HCT116 (cell line): ENCODE results near the gene CFAP43. TPM values are rescaled to one million over a fixed set of nuclear protein-coding genes. Genes with fewer than 3 reads are reported as not detected.
A peak's percentile ranks its signal among the peaks of the same experiment; 100 is the strongest.

Source experiments
- ATAC-seq: fragments of 200-7000 bp; cut with Tn5 transposase; 2 replicates; pipeline ENCODE4 v1.9.1; 2020; ENCODE audit warnings: mild to moderate bottlenecking, moderate library complexity
- BruUV-seq: library from RNA; stranded (reverse); fragments of 400-500 nt; replicated peaks from 2 replicates; lab custom pipeline; 2021; lab: Mats Ljungman, UMichigan
- CTCF ChIA-PET: fragments of 300-600 bp; sonication (Branson Sonifier 250); formaldehyde crosslinking; loops from one replicate; lab custom pipeline; 2021; ENCODE audit warnings: antibody characterized with exemption; lab: Charles Lee
- POLR2A ChIA-PET: fragments of 300-600, 350-600 bp; sonication (Branson Sonifier 250); formaldehyde crosslinking; loops from one replicate; lab custom pipeline; 2021; ENCODE audit warnings: antibody characterized with exemption; lab: Charles Lee
- RAD21 ChIA-PET, 2 experiments: fragments of 300-600 bp; sonication (Branson Sonifier 250); formaldehyde crosslinking; loops; one replicate each; lab custom pipeline; 2023; ENCODE audit warnings: low total read pairs in 2 of 2; ENCODE audit not compliant: uncharacterized antibody in 2 of 2, unreplicated experiment in 2 of 2, low non-redundant PET in 1 of 2; lab: Charles Lee
- DNase-seq: peaks from one replicate; pipeline ENCODE4 v3.0.0-alpha.2; 2010; ENCODE audit warnings: low read depth, low spot score
- H2AFZ ChIP-seq: fragments of 200-600 bp; shearing (Covaris generic), sonication (generic); 2 replicates; pipeline ENCODE4 v1.6.1; 2017; ENCODE audit warnings: low read depth, mixed run types, mixed read lengths, antibody characterized with exemption, low read length; ENCODE audit not compliant: poor library complexity, severe bottlenecking
- H3K27ac ChIP-seq: 2 replicates; pipeline ENCODE4 v1.5.1; 2012; ENCODE audit warnings: low read depth, low read length
- H3K27me3 ChIP-seq: fragments of 200-600 bp; sonication (generic); 2 replicates; pipeline ENCODE4 v1.6.1; 2016; ENCODE audit warnings: mixed run types, low read length, mixed read lengths; ENCODE audit not compliant: insufficient read depth
- H3K36me3 ChIP-seq, 2 experiments: fragments of 200-500 bp in 1 of 2; fragments of 200-600 bp in 1 of 2; sonication (Bioruptor generic) in 1 of 2; sonication (generic) in 1 of 2; 2 replicates each; pipeline versions ENCODE4 v1.5.1 to v1.6.1; 2014 to 2016; ENCODE audit warnings: low read length in 2 of 2, inconsistent platforms in 1 of 2, mixed read lengths in 1 of 2, mixed run types in 1 of 2; ENCODE audit not compliant: insufficient read depth in 2 of 2, control insufficient read depth in 1 of 2
- H3K4me1 ChIP-seq, 2 experiments: fragments of 200-600 bp in 1 of 2; sonication (generic) in 1 of 2; 2 replicates each; pipeline versions ENCODE4 v1.5.1 to v1.6.1; 2012 to 2017; ENCODE audit warnings: low read length in 2 of 2, inconsistent platforms in 1 of 2, mild to moderate bottlenecking in 1 of 2, mixed read lengths in 1 of 2, mixed run types in 1 of 2, moderate library complexity in 1 of 2; ENCODE audit not compliant: insufficient read depth in 2 of 2, control insufficient read depth in 1 of 2
- H3K4me2 ChIP-seq: fragments of 200-600 bp; sonication (generic); 2 replicates; pipeline ENCODE4 v1.6.1; 2017; ENCODE audit warnings: mixed run types, low read length, mixed read lengths
- H3K4me3 ChIP-seq, 2 experiments: fragments of 200-600 bp in 1 of 2; sonication (generic) in 1 of 2; replicated peaks in 1 of 2; 2 replicates each; pipeline ENCODE4 v1.5.1; 2011 to 2016; ENCODE audit warnings: low read length in 2 of 2, control low read depth in 1 of 2, low read depth in 1 of 2, mild to moderate bottlenecking in 1 of 2, mixed read lengths in 1 of 2, mixed run types in 1 of 2
- H3K79me2 ChIP-seq: fragments of 200-600 bp; sonication (generic); 2 replicates; pipeline ENCODE4 v1.6.1; 2017; ENCODE audit warnings: mild to moderate bottlenecking, mixed run types, low read length, moderate library complexity, mixed read lengths; ENCODE audit not compliant: insufficient read depth
- H3K9ac ChIP-seq: fragments of 200-600 bp; sonication (generic); 2 replicates; pipeline ENCODE4 v1.6.1; 2016; ENCODE audit warnings: low read length, mixed read lengths
- H3K9me2 ChIP-seq: fragments of 200-600 bp; sonication (generic), shearing (Covaris generic); 2 replicates; pipeline ENCODE4 v1.6.1; 2017; ENCODE audit warnings: mixed run types, mild to moderate bottlenecking, moderate library complexity; ENCODE audit not compliant: insufficient read depth
- H3K9me3 ChIP-seq, 2 experiments: fragments of 200-500 bp in 1 of 2; fragments of 200-600 bp in 1 of 2; sonication (Bioruptor generic) in 1 of 2; sonication (generic) in 1 of 2; 2 replicates each; pipeline ENCODE4 v1.6.1; 2014 to 2017; ENCODE audit warnings: low read length in 2 of 2, mixed read lengths in 2 of 2, inconsistent platforms in 1 of 2, low read depth in 1 of 2, mild to moderate bottlenecking in 1 of 2, mixed run types in 1 of 2, moderate library complexity in 1 of 2; ENCODE audit not compliant: control insufficient read depth in 1 of 2, insufficient read depth in 1 of 2
- H4K20me1 ChIP-seq: fragments of 200-600 bp; sonication (generic), shearing (Covaris generic); 2 replicates; pipeline ENCODE4 v1.6.1; 2017; ENCODE audit warnings: mixed run types, mild to moderate bottlenecking, moderate library complexity; ENCODE audit not compliant: insufficient read depth
- ATF3 ChIP-seq: IDR thresholded peaks from 2 replicates; pipeline ENCODE4 v1.6.1; 2012
- CBX3 ChIP-seq: IDR thresholded peaks from 2 replicates; pipeline ENCODE4 v1.6.1; 2012; ENCODE audit warnings: low read depth
- ELF1 ChIP-seq: IDR thresholded peaks from 2 replicates; pipeline ENCODE4 v1.6.1; 2012; ENCODE audit warnings: low read depth, borderline replicate concordance
- EZH2 ChIP-seq: fragments of 200-600 bp; sonication (generic); IDR thresholded peaks from 2 replicates; pipeline ENCODE4 v1.6.1; 2017; ENCODE audit warnings: antibody characterized with exemption, mixed run types
- EZH2phosphoT487 ChIP-seq: fragments of 200-600 bp; IDR thresholded peaks from 2 replicates; pipeline ENCODE4 v1.6.1; 2018; ENCODE audit warnings: antibody characterized with exemption, borderline replicate concordance
- FOSL1 ChIP-seq: IDR thresholded peaks from 2 replicates; pipeline ENCODE4 v1.6.1; 2012; ENCODE audit warnings: low read depth
- JUND ChIP-seq: IDR thresholded peaks from 2 replicates; pipeline ENCODE4 v1.6.1; 2012
- POLR2A ChIP-seq: IDR thresholded peaks from 2 replicates; pipeline ENCODE4 v1.7.0; 2011; ENCODE audit warnings: borderline replicate concordance; ENCODE audit not compliant: insufficient read depth, insufficient read length; ENCODE audit errors: extremely low read depth
- POLR2AphosphoS5 ChIP-seq: IDR thresholded peaks from 2 replicates; pipeline ENCODE4 v1.6.1; 2011; ENCODE audit warnings: mild to moderate bottlenecking, low read depth, low read length, moderate library complexity
- RAD21 ChIP-seq: IDR thresholded peaks from 2 replicates; pipeline ENCODE4 v1.6.1; 2012; ENCODE audit warnings: low read depth, mild to moderate bottlenecking
- REST ChIP-seq: IDR thresholded peaks from 2 replicates; pipeline ENCODE4 v1.6.1; 2012; ENCODE audit warnings: low read depth
- SP1 ChIP-seq: IDR thresholded peaks from 2 replicates; pipeline ENCODE4 v1.6.1; 2012; ENCODE audit warnings: low read depth
- SRF ChIP-seq: IDR thresholded peaks from 2 replicates; pipeline ENCODE4 v1.6.1; 2012; ENCODE audit warnings: low read depth
- TCF7L2 ChIP-seq: IDR thresholded peaks from 2 replicates; pipeline ENCODE4 v1.7.0; 2011; ENCODE audit warnings: borderline replicate concordance, inconsistent platforms; ENCODE audit not compliant: insufficient read depth, insufficient read length; ENCODE audit errors: extremely low read depth
- YY1 ChIP-seq: IDR thresholded peaks from 2 replicates; pipeline ENCODE4 v1.6.1; 2011; ENCODE audit warnings: low read length, low read depth, moderate library complexity, mild to moderate bottlenecking; ENCODE audit not compliant: insufficient replicate concordance; ENCODE audit errors: extremely low read depth
- ZFX ChIP-seq: fragments of 450-650 bp; IDR thresholded peaks from 2 replicates; pipeline ENCODE4 v1.6.1; 2017
- ZNF274 ChIP-seq: fragments of 200-500 bp; sonication (Bioruptor generic); IDR thresholded peaks from 2 replicates; pipeline ENCODE4 v1.6.1; 2014; ENCODE audit warnings: mild to moderate bottlenecking, low read depth, low read length, inconsistent platforms
- intact Hi-C: fragments of 100-400 bp; cut with micrococcal nuclease; formaldehyde crosslinking; loops from 2 replicates; pipeline ENCODE4 v1.10.0; 2022
- total RNA-seq: library from RNA; stranded (reverse); gene quantifications from one replicate; pipeline ENCODE4 v1.2.1, GENCODE V29; 2021; ENCODE audit not compliant: unreplicated experiment
- TF ChIP-seq, protein P1 (sequence below): IDR thresholded peaks from 2 replicates; pipeline ENCODE4 v1.6.1; 2011; ENCODE audit warnings: mild to moderate bottlenecking, low read length, moderate library complexity; ENCODE audit not compliant: insufficient replicate concordance; ENCODE audit errors: extremely low read depth
- TF ChIP-seq, protein P2 (sequence below): IDR thresholded peaks from 2 replicates; pipeline ENCODE4 v1.6.1; 2012

Gene CFAP43
- total RNA-seq, 1 experiment from 2014 or later: 4.0 TPM

- POLR2A ChIA-PET: interaction anchor here (0.6 to 2.7 kb wide), 15 partner anchors 9 to 234 kb away, joined by 3 to 18 read pairs (median 4); no protein-coding TSS in a partner anchor
- H3K79me2 ChIP-seq: peaks cover 23% of the 10 kb centered on the region
- H3K27ac ChIP-seq: peak overlapping the region; percentile 73
- intact Hi-C loops: loop anchor here (1.0 to 5.0 kb wide), 5 partner anchors 42 to 410 kb away; partner anchors contain the start of genes CFAP58 and GSTO2
- H3K27me3 ChIP-seq: no peaks in the 10 kb centered on the region
- H3K4me1 ChIP-seq: peaks cover 33 to 65% of the 10 kb centered on the region in 2 experiments
- H4K20me1 ChIP-seq: no peaks in the 10 kb centered on the region
- RAD21 ChIA-PET: interaction anchor here (0.8 to 1.4 kb wide), 2 partner anchors 41 to 232 kb away, joined by 3 read pairs; no protein-coding TSS in a partner anchor
- H3K4me2 ChIP-seq: peak overlapping the region; percentile 85
- no peak overlapping the region for H2AFZ ChIP-seq
- H3K4me3 ChIP-seq: peak overlapping the region; percentile 83 to 86
- TF ChIP-seq SP1 (no peak), POLR2AphosphoS5 (no peak; the same call in 1 of the 2 replicates), ELF1 (no peak), EZH2phosphoT487 (no peak), TCF7L2 (no peak), REST (no peak), ATF3 (no peak), ZNF274 (no peak), CBX3 (no peak), JUND (no peak), ZFX (no peak), EZH2 (no peak), RAD21 (no peak), POLR2A (no peak), FOSL1 (no peak), YY1 (no peak), SRF (no peak)
- TF ChIP-seq, protein P1, sequence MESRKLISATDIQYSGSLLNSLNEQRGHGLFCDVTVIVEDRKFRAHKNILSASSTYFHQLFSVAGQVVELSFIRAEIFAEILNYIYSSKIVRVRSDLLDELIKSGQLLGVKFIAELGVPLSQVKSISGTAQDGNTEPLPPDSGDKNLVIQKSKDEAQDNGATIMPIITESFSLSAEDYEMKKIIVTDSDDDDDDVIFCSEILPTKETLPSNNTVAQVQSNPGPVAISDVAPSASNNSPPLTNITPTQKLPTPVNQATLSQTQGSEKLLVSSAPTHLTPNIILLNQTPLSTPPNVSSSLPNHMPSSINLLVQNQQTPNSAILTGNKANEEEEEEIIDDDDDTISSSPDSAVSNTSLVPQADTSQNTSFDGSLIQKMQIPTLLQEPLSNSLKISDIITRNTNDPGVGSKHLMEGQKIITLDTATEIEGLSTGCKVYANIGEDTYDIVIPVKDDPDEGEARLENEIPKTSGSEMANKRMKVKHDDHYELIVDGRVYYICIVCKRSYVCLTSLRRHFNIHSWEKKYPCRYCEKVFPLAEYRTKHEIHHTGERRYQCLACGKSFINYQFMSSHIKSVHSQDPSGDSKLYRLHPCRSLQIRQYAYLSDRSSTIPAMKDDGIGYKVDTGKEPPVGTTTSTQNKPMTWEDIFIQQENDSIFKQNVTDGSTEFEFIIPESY: no peak
- TF ChIP-seq, protein P2, sequence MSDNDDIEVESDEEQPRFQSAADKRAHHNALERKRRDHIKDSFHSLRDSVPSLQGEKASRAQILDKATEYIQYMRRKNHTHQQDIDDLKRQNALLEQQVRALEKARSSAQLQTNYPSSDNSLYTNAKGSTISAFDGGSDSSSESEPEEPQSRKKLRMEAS: no peak
- CTCF ChIA-PET: interaction anchor here (0.8 to 4.5 kb wide), 28 partner anchors 9 to 410 kb away, joined by 3 to 37 read pairs (median 4); partner anchors contain the start of gene CFAP58
- ATAC-seq (no peak), DNase-seq (no peak)
- TSS peak; percentile 73 for BruUV-seq
- H3K36me3 ChIP-seq: peaks cover 3 to 10% of the 10 kb centered on the region in 2 experiments; a peak in 2 of 4 replicates
- peak overlapping the region; percentile 91 for H3K9ac ChIP-seq
- no peaks in the 10 kb centered on the region for H3K9me3 ChIP-seq
- no peaks in the 10 kb centered on the region for H3K9me2 ChIP-seq
These were observed 109.7 kb downstream of the CFAP43 start for GRCh38 chr10:104122225-104123107.
